Psoas muscle (tissue), 8 donors: ENCODE results near the gene MYO18A. TPM values are rescaled to one million over a fixed set of nuclear protein-coding genes. Genes with fewer than 3 reads are reported as not detected.

Source experiments
- ATAC-seq, 4 donors: fragments of 200-7000 bp; cut with Tn5 transposase; one replicate each; pipeline ENCODE4 v1.9.1; 2020; ENCODE audit warnings: moderate library complexity in 3 of 4, mild to moderate bottlenecking in 2 of 4
- DNase-seq, 2 donors: peaks; one replicate each; pipeline ENCODE4 v3.0.0-alpha.2; 2020
- H3K27ac ChIP-seq: fragments of 200-600 bp; one replicate; pipeline ENCODE4 v1.8.0; 2022
- H3K27me3 ChIP-seq, 3 donors: fragments of 200-600 bp in 1 of 3; one replicate each; pipeline versions ENCODE4 v1.6.1 to v1.8.0; 2013 to 2022; ENCODE audit warnings: low read length in 2 of 3, mild to moderate bottlenecking in 2 of 3, moderate library complexity in 1 of 3; ENCODE audit not compliant: insufficient read depth in 3 of 3
- H3K36me3 ChIP-seq, 2 donors: fragments of 200-600 bp in 1 of 2; one replicate each; pipeline versions ENCODE4 v1.6.1 to v1.8.0; 2013 to 2022; ENCODE audit warnings: low read depth in 1 of 2, mild to moderate bottlenecking in 1 of 2, moderate library complexity in 1 of 2; ENCODE audit not compliant: insufficient read depth in 1 of 2
- H3K4me1 ChIP-seq: fragments of 200-600 bp; one replicate; pipeline ENCODE4 v1.8.0; 2022
- H3K4me3 ChIP-seq: fragments of 200-600 bp; one replicate; pipeline ENCODE4 v1.8.0; 2022; ENCODE audit warnings: mild to moderate bottlenecking
- H3K9me3 ChIP-seq: fragments of 200-600 bp; one replicate; pipeline ENCODE4 v1.8.0; 2022
- WGBS, 3 donors: extraction: QIAGEN DNeasy Blood & Tissue Kit; methylation state at CpG; one replicate each; pipeline versions ENCODE4 v1.1.6 to v1.1.7; 2013; 5-methylcytosine and 5-hydroxymethylcytosine counted together
- intact Hi-C, 2 donors: fragments of 100-400 bp; cut with DNase I; formaldehyde crosslinking; loops; one replicate each; pipeline versions ENCODE4 v1.11.0 to v1.14.2; 2022
- polyA plus RNA-seq, 3 donors: library from polyadenylated mRNA; stranded (reverse); fragments of 200-250 nt; gene quantifications; one replicate each; pipeline ENCODE4 v1.2.3, GENCODE V29; 2013
- total RNA-seq, 4 donors: library from RNA; stranded (reverse); fragmentation: NEBNext Ultra II Directional in 2 of 4; extraction: Animal tissue kit (Norgen Biotek cat#: 25700) in 2 of 4; gene quantifications; one replicate each; pipeline versions ENCODE4 v1.2.1 to v1.2.4, GENCODE V29; 2021 to 2023
- TF ChIP-seq, protein P1 (sequence below): fragments of 200-600 bp; IDR thresholded peaks from one replicate; pipeline ENCODE4 v1.8.0; 2022; ENCODE audit warnings: antibody characterized with exemption
- donor health status: healthy with polysubstance abuse.
- donor health status: DM: no; HTN: no; CAD: no; lungs with moderate emphysema.
- donor health status: Bipolar disorder and iron deficiency.
- donor health status: healthy.
- donor health status: DM: yes; HTN: yes; CAD: no.
- donor health status: DM: no; HTN: no; CAD: no.
- donor health status: DM: no; HTN: no; CAD: no.
- donor health status: DM: yes; HTN: yes; CAD: no.

The MYO18A gene
- total and polyA plus RNA-seq, 7 donors, result 142 to 1,274 (median 770) TPM

GRCh38 chr17:29063992-29064391, 116.2 kb downstream of the MYO18A start:
- ATAC-seq (no peak), DNase-seq (no peak)
- no peak overlapping the region for H3K27ac ChIP-seq
- H3K9me3 ChIP-seq, result no peaks in the 10 kb centered on the region
- TF ChIP-seq, protein P1, sequence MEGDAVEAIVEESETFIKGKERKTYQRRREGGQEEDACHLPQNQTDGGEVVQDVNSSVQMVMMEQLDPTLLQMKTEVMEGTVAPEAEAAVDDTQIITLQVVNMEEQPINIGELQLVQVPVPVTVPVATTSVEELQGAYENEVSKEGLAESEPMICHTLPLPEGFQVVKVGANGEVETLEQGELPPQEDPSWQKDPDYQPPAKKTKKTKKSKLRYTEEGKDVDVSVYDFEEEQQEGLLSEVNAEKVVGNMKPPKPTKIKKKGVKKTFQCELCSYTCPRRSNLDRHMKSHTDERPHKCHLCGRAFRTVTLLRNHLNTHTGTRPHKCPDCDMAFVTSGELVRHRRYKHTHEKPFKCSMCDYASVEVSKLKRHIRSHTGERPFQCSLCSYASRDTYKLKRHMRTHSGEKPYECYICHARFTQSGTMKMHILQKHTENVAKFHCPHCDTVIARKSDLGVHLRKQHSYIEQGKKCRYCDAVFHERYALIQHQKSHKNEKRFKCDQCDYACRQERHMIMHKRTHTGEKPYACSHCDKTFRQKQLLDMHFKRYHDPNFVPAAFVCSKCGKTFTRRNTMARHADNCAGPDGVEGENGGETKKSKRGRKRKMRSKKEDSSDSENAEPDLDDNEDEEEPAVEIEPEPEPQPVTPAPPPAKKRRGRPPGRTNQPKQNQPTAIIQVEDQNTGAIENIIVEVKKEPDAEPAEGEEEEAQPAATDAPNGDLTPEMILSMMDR, result no peak
- no peak overlapping the region for H3K4me3 ChIP-seq
- no peaks in the 10 kb centered on the region for H3K36me3 ChIP-seq
- peaks cover 5% of the 10 kb centered on the region for H3K4me1 ChIP-seq
- intact Hi-C loops, result loop anchor here in 1 of 2 donors (5.0 kb wide), 1 partner anchor 97 kb away; no protein-coding TSS in a partner anchor
- 82 to 91% (median 88%) methylated on average over 7 of the region's 7 CpGs for WGBS, 3 donors
- H3K27me3 ChIP-seq, result no peaks in the 10 kb centered on the region

GRCh38 chr17:29062215-29062614, 118.0 kb downstream of the MYO18A start:
- no peaks in the 10 kb centered on the region for H3K9me3 ChIP-seq
- DNase-seq (no peak), ATAC-seq (no peak)
- H3K4me3 ChIP-seq, result no peak overlapping the region
- no peak overlapping the region for H3K27ac ChIP-seq
- 92 to 94% (median 92%) methylated on average over 9 of the region's 9 CpGs for WGBS, 3 donors
- no peaks in the 10 kb centered on the region for H3K36me3 ChIP-seq
- H3K27me3 ChIP-seq, result no peaks in the 10 kb centered on the region
- intact Hi-C loops, result loop anchor here in 1 of 2 donors (5.0 kb wide), 1 partner anchor 95 kb away; no protein-coding TSS in a partner anchor
- TF ChIP-seq, protein P1, result no peak
- H3K4me1 ChIP-seq, result no peaks in the 10 kb centered on the region

GRCh38 chr17:29061036-29061435, 119.2 kb downstream of the MYO18A start:
- Histone ChIP-seq H3K4me3 (no peak overlapping the region), H3K9me3 (no peaks in the 10 kb centered on the region), H3K27ac (no peak overlapping the region), H3K36me3 (no peaks in the 10 kb centered on the region), H3K27me3 (peaks cover 0 to 1% (median 0%) of the 10 kb centered on the region in 3 donors), H3K4me1 (no peaks in the 10 kb centered on the region)
- ATAC-seq (peak in 2 of 4 donors; percentile 34 to 74), DNase-seq (no peak)
- TF ChIP-seq, protein P1, result no peak
- intact Hi-C loops, result loop anchor here in 1 of 2 donors (5.0 kb wide), 1 partner anchor 94 kb away; no protein-coding TSS in a partner anchor
- WGBS, 3 donors, result 34 to 40% (median 38%) methylated on average over 8 of the region's 8 CpGs

- Histone ChIP-seq H3K36me3 (no peaks in the 10 kb centered on the region), H3K27me3 (peaks cover 0 to 1% (median 0%) of the 10 kb centered on the region in 3 donors), H3K9me3 (no peaks in the 10 kb centered on the region), H3K4me3 (no peak overlapping the region), H3K4me1 (no peaks in the 10 kb centered on the region), H3K27ac (no peak overlapping the region)
- ATAC-seq (no peak), DNase-seq (no peak)
- TF ChIP-seq, protein P1, result no peak
- intact Hi-C loops, result loop anchor here in 1 of 2 donors (5.0 kb wide), 1 partner anchor 93 kb away; no protein-coding TSS in a partner anchor
- 64 to 71% (median 64%) methylated on average over 6 of the region's 6 CpGs for WGBS, 3 donors
Observed at GRCh38 chr17:29060475-29060874, 119.7 kb downstream of the MYO18A start.

- Histone ChIP-seq H3K4me3 (no peak overlapping the region), H3K27me3 (peaks cover 0 to 1% (median 0%) of the 10 kb centered on the region in 3 donors), H3K9me3 (no peaks in the 10 kb centered on the region), H3K4me1 (no peaks in the 10 kb centered on the region), H3K27ac (no peak overlapping the region), H3K36me3 (no peaks in the 10 kb centered on the region)
- 80 to 88% (median 84%) methylated on average over 2 of the region's 2 CpGs for WGBS, 3 donors
- ATAC-seq (no peak), DNase-seq (no peak)
- intact Hi-C loops, result no loop called here
- TF ChIP-seq, protein P1, result no peak
Observed at GRCh38 chr17:29059281-29059680, 120.9 kb downstream of the MYO18A start.
